CD4-positive, alpha-beta T cell (primary cell): ENCODE measurements around the gene RAET1L. TPM values are rescaled to one million over a fixed set of nuclear protein-coding genes. Genes with fewer than 3 reads are reported as not detected.
"Not testable (repeated sequence)": the region's sequence is repeated elsewhere in the genome, so short reads cannot be mapped to it uniquely, and the experiment has no call there.

Experiments
- ATAC-seq: fragments of 200-7000 bp; cut with Tn5 transposase; one replicate; pipeline ENCODE4 v1.10.0; 2022; ENCODE audit warnings: mild to moderate bottlenecking; ENCODE audit not compliant: poor library complexity
- CTCF ChIA-PET: fragments of 350-600 bp; sonication (Branson Sonifier 250); formaldehyde crosslinking; loops from one replicate; lab custom pipeline; 2021; ENCODE audit warnings: antibody characterized with exemption, inconsistent platforms; lab: Charles Lee
- POLR2A ChIA-PET: fragments of 350-600 bp; sonication (Branson Sonifier 250); formaldehyde crosslinking; loops from one replicate; lab custom pipeline; 2021; ENCODE audit warnings: antibody characterized with exemption, inconsistent platforms; lab: Charles Lee
- DNase-seq, 14 experiments: peaks; one replicate each; pipeline ENCODE4 v3.0.0-alpha.2; 2013 to 2020; ENCODE audit warnings: mixed read lengths in 2 of 14
- H3K27ac ChIP-seq, 2 donors: one replicate each; pipeline versions ENCODE4 v1.5.1 to v1.7.0; 2013; ENCODE audit warnings: low read length in 2 of 2, low read depth in 1 of 2, mild to moderate bottlenecking in 1 of 2
- H3K27me3 ChIP-seq, 2 experiments: 1 replicate in 1 of 2; 2 replicates in 1 of 2; pipeline versions ENCODE4 v1.6.1 to v1.7.0; 2013; ENCODE audit warnings: low read length in 2 of 2, control low read depth in 1 of 2, mild to moderate bottlenecking in 1 of 2, moderate library complexity in 1 of 2; ENCODE audit not compliant: insufficient read depth in 2 of 2, control insufficient read depth in 1 of 2
- H3K36me3 ChIP-seq: one replicate; pipeline ENCODE4 v1.6.1; 2013; ENCODE audit warnings: low read length, control low read depth; ENCODE audit not compliant: insufficient read depth
- H3K4me1 ChIP-seq: one replicate; pipeline ENCODE4 v1.6.1; 2013; ENCODE audit warnings: low read length, control low read depth; ENCODE audit not compliant: insufficient read depth
- H3K4me3 ChIP-seq: one replicate; pipeline ENCODE4 v1.5.1; 2013; ENCODE audit warnings: mild to moderate bottlenecking, low read length, moderate library complexity
- H3K9me3 ChIP-seq, 2 experiments: 1 replicate in 1 of 2; 2 replicates in 1 of 2; pipeline versions ENCODE4 v1.6.1 to v1.7.0; 2013; ENCODE audit warnings: low read length in 2 of 2, mild to moderate bottlenecking in 2 of 2, control low read depth in 1 of 2, moderate library complexity in 1 of 2; ENCODE audit not compliant: control insufficient read depth in 1 of 2, insufficient read depth in 1 of 2
- H3K27ac Mint-ChIP-seq: one replicate; pipeline ENCODE4 v1.8.0; 2020; ENCODE audit warnings: mixed read lengths
- H3K27me3 Mint-ChIP-seq: one replicate; pipeline ENCODE4 v1.8.0; 2021; ENCODE audit warnings: mixed read lengths
- H3K36me3 Mint-ChIP-seq: one replicate; pipeline ENCODE4 v1.8.0; 2021; ENCODE audit warnings: low read depth, mixed read lengths
- H3K4me1 Mint-ChIP-seq: one replicate; pipeline ENCODE4 v1.8.0; 2021; ENCODE audit warnings: low read depth, mixed read lengths
- H3K4me3 Mint-ChIP-seq: one replicate; pipeline ENCODE4 v1.8.0; 2020; ENCODE audit warnings: mild to moderate bottlenecking, mixed read lengths
- H3K9me3 Mint-ChIP-seq: one replicate; pipeline ENCODE4 v1.8.0; 2020; ENCODE audit warnings: mixed read lengths
- intact Hi-C, 2 experiments: fragments of 100-400 bp; cut with DNase I in 1 of 2; cut with micrococcal nuclease in 1 of 2; formaldehyde crosslinking; loops; one replicate each; pipeline versions ENCODE4 v1.15.1 to v1.9.0; 2023 to 2025; cut with DNase I, micrococcal nuclease
- total RNA-seq, 174 experiments: library from RNA in 2 of 174; stranded (reverse) in 2 of 174; gene quantifications; one replicate each; pipeline ENCODE4 v1.2.3 and lab custom pipeline; 2021 to 2026
- TF ChIP-seq, protein P1 (sequence below): fragments of 200-600 bp; IDR thresholded peaks from one replicate; pipeline ENCODE4 v1.8.0; 2022; ENCODE audit warnings: antibody characterized with exemption, mild to moderate bottlenecking

The RAET1L gene
- total RNA-seq, 2 experiments from 2014 or later, result not detected

GRCh38 chr6:149995971-149996370 lies 29.4 kb downstream of the RAET1L start:
- TF ChIP-seq, protein P1, sequence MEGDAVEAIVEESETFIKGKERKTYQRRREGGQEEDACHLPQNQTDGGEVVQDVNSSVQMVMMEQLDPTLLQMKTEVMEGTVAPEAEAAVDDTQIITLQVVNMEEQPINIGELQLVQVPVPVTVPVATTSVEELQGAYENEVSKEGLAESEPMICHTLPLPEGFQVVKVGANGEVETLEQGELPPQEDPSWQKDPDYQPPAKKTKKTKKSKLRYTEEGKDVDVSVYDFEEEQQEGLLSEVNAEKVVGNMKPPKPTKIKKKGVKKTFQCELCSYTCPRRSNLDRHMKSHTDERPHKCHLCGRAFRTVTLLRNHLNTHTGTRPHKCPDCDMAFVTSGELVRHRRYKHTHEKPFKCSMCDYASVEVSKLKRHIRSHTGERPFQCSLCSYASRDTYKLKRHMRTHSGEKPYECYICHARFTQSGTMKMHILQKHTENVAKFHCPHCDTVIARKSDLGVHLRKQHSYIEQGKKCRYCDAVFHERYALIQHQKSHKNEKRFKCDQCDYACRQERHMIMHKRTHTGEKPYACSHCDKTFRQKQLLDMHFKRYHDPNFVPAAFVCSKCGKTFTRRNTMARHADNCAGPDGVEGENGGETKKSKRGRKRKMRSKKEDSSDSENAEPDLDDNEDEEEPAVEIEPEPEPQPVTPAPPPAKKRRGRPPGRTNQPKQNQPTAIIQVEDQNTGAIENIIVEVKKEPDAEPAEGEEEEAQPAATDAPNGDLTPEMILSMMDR, result no peak
- peaks cover 31 to 47% of the 10 kb centered on the region in 2 experiments for H3K27me3 ChIP-seq
- no peaks in the 10 kb centered on the region for H3K9me3 Mint-ChIP-seq
- no peak overlapping the region for H3K4me3 Mint-ChIP-seq
- no peak overlapping the region for H3K4me3 ChIP-seq
- peaks cover 68% of the 10 kb centered on the region for H3K27me3 Mint-ChIP-seq
- peaks cover 9% of the 10 kb centered on the region for H3K4me1 Mint-ChIP-seq
- ChIA-PET POLR2A (no interaction called here), CTCF (interaction anchor here (0.7 kb wide), 1 partner anchor 11 kb away, joined by 3 read pairs; no protein-coding TSS in a partner anchor)
- H3K27ac ChIP-seq, result no peak overlapping the region
- peaks cover 12% of the 10 kb centered on the region for H3K4me1 ChIP-seq
- H3K9me3 ChIP-seq, result peaks cover 0 to 9% of the 10 kb centered on the region in 2 experiments
- DNase-seq, result no peak
- H3K36me3 ChIP-seq, result no peaks in the 10 kb centered on the region
- ATAC-seq, result no peak
- H3K36me3 Mint-ChIP-seq, result no peaks in the 10 kb centered on the region
- intact Hi-C loops, result no loop called here
- H3K27ac Mint-ChIP-seq, result no peak overlapping the region

DNA sequence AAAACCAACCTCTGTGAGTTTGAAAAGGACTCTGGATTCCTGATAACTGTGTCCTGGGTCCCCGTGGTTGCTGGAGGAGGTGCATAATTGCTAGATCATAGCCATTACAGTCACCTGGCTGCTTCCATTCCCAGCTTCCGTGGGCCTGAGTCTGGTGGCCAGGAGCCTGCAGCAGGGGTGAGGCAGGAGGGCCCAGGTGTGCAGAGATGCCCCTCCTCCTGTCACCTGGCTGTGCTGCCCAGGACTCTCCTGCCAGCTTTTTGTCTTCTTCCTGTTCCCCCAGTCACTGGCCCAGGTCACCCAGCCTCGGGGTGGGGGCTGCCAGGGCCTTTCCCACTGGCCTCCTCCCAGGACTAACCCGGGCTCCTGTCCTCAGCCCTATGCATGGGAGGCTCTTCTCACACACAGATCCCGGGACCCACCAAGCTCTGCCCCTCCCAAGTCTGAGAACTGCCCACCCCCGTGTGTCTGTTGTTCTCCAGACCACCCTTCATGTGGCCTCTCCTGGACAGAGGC lies 30.0 kb downstream of the RAET1L start:
- TF ChIP-seq, protein P1, result no peak
- ChIA-PET POLR2A (no interaction called here), CTCF (no interaction called here)
- intact Hi-C loops, result no loop called here
- peaks cover 38 to 52% of the 10 kb centered on the region in 2 experiments for H3K27me3 ChIP-seq
- no peaks in the 10 kb centered on the region for H3K36me3 ChIP-seq
- H3K27me3 Mint-ChIP-seq, result peaks cover 74% of the 10 kb centered on the region
- H3K27ac Mint-ChIP-seq, result no peak overlapping the region
- peaks cover 0 to 16% of the 10 kb centered on the region in 2 experiments for H3K9me3 ChIP-seq
- H3K27ac ChIP-seq, result no peak overlapping the region
- H3K9me3 Mint-ChIP-seq, result no peaks in the 10 kb centered on the region
- no peak for DNase-seq
- no peak overlapping the region for H3K4me3 Mint-ChIP-seq
- no peak for ATAC-seq
- H3K36me3 Mint-ChIP-seq, result no peaks in the 10 kb centered on the region
- H3K4me3 ChIP-seq, result no peak overlapping the region
- H3K4me1 Mint-ChIP-seq, result peaks cover 14% of the 10 kb centered on the region
- peaks cover 16% of the 10 kb centered on the region for H3K4me1 ChIP-seq

GRCh38 chr6:149991838-149992237 lies 33.5 kb downstream of the RAET1L start:
- Mint-ChIP-seq H3K4me3 (peak overlapping the region; percentile 60), H3K36me3 (no peaks in the 10 kb centered on the region), H3K4me1 (peaks cover 30% of the 10 kb centered on the region), H3K27me3 (peaks cover 100% of the 10 kb centered on the region), H3K9me3 (no peaks in the 10 kb centered on the region), H3K27ac (no peak overlapping the region)
- Histone ChIP-seq H3K36me3 (no peaks in the 10 kb centered on the region), H3K27me3 (peaks cover 72 to 87% of the 10 kb centered on the region in 2 experiments), H3K9me3 (peaks cover 13 to 44% of the 10 kb centered on the region in 2 experiments), H3K4me3 (no peak overlapping the region), H3K27ac (no peak overlapping the region), H3K4me1 (peaks cover 30% of the 10 kb centered on the region)
- DNase-seq (no peak), ATAC-seq (no peak)
- TF ChIP-seq, protein P1, result no peak
- POLR2A ChIA-PET, result interaction anchor here (1.5 kb wide), 1 partner anchor 26 kb away, joined by 5 read pairs; no protein-coding TSS in a partner anchor
- CTCF ChIA-PET, result interaction anchor here (0.6 to 1.6 kb wide), 3 partner anchors 16 to 1274 kb away, joined by 3 to 4 read pairs (median 4); no protein-coding TSS in a partner anchor
- intact Hi-C loops, result no loop called here

GRCh38 chr6:149991472-149991795 lies 33.9 kb downstream of the RAET1L start:
- peak in 3 of 14 experiments; percentile 27 to 39 (median 35) for DNase-seq
- peaks cover 30% of the 10 kb centered on the region for H3K4me1 Mint-ChIP-seq
- ChIA-PET POLR2A (interaction anchor here (1.5 kb wide), 1 partner anchor 26 kb away, joined by 5 read pairs; no protein-coding TSS in a partner anchor), CTCF (interaction anchor here (0.8 to 1.6 kb wide), 3 partner anchors 16 to 30 kb away, joined by 3 to 4 read pairs (median 4); no protein-coding TSS in a partner anchor)
- H3K9me3 Mint-ChIP-seq, H3K27ac ChIP-seq, intact Hi-C loops, H3K36me3 ChIP-seq, H3K27ac Mint-ChIP-seq, H3K36me3 Mint-ChIP-seq: not testable (repeated sequence)
- H3K4me3 Mint-ChIP-seq, result peak overlapping the region; percentile 60
- Histone ChIP-seq H3K27me3 (peaks cover 74 to 90% of the 10 kb centered on the region in 2 experiments), H3K4me1 (peaks cover 30% of the 10 kb centered on the region), H3K4me3 (peak overlapping the region; percentile 47), H3K9me3 (peaks cover 13 to 44% of the 10 kb centered on the region in 2 experiments)
- peak; percentile 45 for ATAC-seq
- H3K27me3 Mint-ChIP-seq, result peaks cover 100% of the 10 kb centered on the region
